Smooth muscle cell (in vitro differentiated cells): ENCODE measurements around the gene C1orf159. TPM values are rescaled to one million over a fixed set of nuclear protein-coding genes. Genes with fewer than 3 reads are reported as not detected.

Experiments used
- DNase-seq: peaks from one replicate; lab custom pipeline; 2025; ENCODE audit not compliant: unreplicated experiment; lab: John Stamatoyannopoulos, UW
- H2AFZ ChIP-seq: fragments of 200-600 bp; sonication (generic); 2 replicates; pipeline ENCODE4 v1.6.0; 2016; ENCODE audit warnings: antibody characterized with exemption, low read depth, mild to moderate bottlenecking
- H3F3A ChIP-seq: fragments of 200-600 bp; sonication (generic); 2 replicates; pipeline ENCODE4 v1.6.0; 2017; ENCODE audit warnings: antibody characterized with exemption, low read depth
- H3K27ac ChIP-seq: fragments of 200-600 bp; sonication (generic); 2 replicates; pipeline ENCODE4 v1.5.1; 2016; ENCODE audit warnings: low read depth, mild to moderate bottlenecking
- H3K27me3 ChIP-seq: fragments of 200-600 bp; sonication (generic); 2 replicates; pipeline ENCODE4 v1.6.1; 2016; ENCODE audit warnings: low read depth, mild to moderate bottlenecking
- H3K36me3 ChIP-seq: fragments of 200-600 bp; sonication (generic); 2 replicates; pipeline ENCODE4 v1.5.1; 2016; ENCODE audit warnings: low read depth
- H3K4me1 ChIP-seq: fragments of 200-600 bp; sonication (generic); 2 replicates; pipeline ENCODE4 v1.5.1; 2016; ENCODE audit warnings: low read depth
- H3K4me2 ChIP-seq: fragments of 200-600 bp; sonication (generic); 2 replicates; pipeline ENCODE4 v1.6.0; 2016; ENCODE audit warnings: mild to moderate bottlenecking
- H3K4me3 ChIP-seq: fragments of 200-600 bp; sonication (generic); 2 replicates; pipeline ENCODE4 v1.5.1; 2016; ENCODE audit warnings: mild to moderate bottlenecking
- H3K79me2 ChIP-seq: fragments of 200-600 bp; sonication (generic); 2 replicates; pipeline ENCODE4 v1.6.0; 2016; ENCODE audit warnings: low read depth, mild to moderate bottlenecking
- H3K9ac ChIP-seq: fragments of 200-600 bp; sonication (generic); 2 replicates; pipeline ENCODE4 v1.6.0; 2016; ENCODE audit warnings: low read depth
- H3K9me3 ChIP-seq: fragments of 200-600 bp; sonication (generic); replicated peaks from 2 replicates; pipeline ENCODE4 v1.5.1; 2016; ENCODE audit warnings: low read depth
- H4K20me1 ChIP-seq: fragments of 200-600 bp; sonication (generic); 2 replicates; pipeline ENCODE4 v1.6.0; 2016; ENCODE audit warnings: low read depth
- WGBS: methylation state at CpG from one replicate; pipeline ENCODE4 v1.1.7; 2016; ENCODE audit warnings: low lambda C conversion rate; 5-methylcytosine and 5-hydroxymethylcytosine counted together
- polyA plus RNA-seq: library from polyadenylated mRNA; unstranded; fragments of >200 nt; fragmentation: Nextera tagmentation; extraction: Ambion mirVana; gene quantifications from 2 replicates; pipeline ENCODE4 v1.2.1, GENCODE V29; 2016
- total RNA-seq: library from RNA; depleted of rRNA; stranded (reverse); fragments of >200 nt; gene quantifications from 2 replicates; pipeline ENCODE4 v1.2.3, GENCODE V29; 2014
- TF ChIP-seq, protein P1 (sequence below): fragments of 200-600 bp; sonication (generic); IDR thresholded peaks from 2 replicates; pipeline ENCODE4 v1.5.1; 2017; ENCODE audit warnings: borderline replicate concordance, mild to moderate bottlenecking, antibody characterized with exemption; ENCODE audit not compliant: insufficient read depth, poor library complexity, severe bottlenecking

The C1orf159 gene
- total and polyA plus RNA-seq, 2 experiments from 2014 or later: 20.2 to 24.5 TPM

DNA sequence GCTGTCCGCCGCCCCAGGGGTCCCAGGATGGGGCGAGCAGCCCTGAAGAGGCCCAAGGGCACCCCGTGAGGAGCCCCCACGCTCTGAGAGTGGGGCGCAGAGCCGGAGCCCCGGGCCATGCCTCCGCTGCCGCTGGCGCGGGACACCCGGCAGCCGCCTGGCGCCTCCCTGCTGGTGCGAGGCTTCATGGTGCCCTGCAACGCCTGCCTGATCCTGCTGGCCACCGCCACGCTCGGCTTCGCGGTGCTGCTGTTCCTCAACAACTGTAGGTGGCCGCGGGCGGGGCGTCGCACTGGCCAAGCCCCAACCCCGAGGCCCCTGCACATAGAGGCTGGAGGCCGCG is 81.5 kb downstream of the C1orf159 start:
- H3K27me3 ChIP-seq: peaks cover 14% of the 10 kb centered on the region
- no peaks in the 10 kb centered on the region for H3K79me2 ChIP-seq
- no peaks in the 10 kb centered on the region for H3F3A ChIP-seq
- DNase-seq: no peak
- H4K20me1 ChIP-seq: peaks cover 75% of the 10 kb centered on the region
- H3K9ac ChIP-seq: no peak overlapping the region
- H3K36me3 ChIP-seq: no peaks in the 10 kb centered on the region
- 60% methylated on average over 25 of the region's 30 CpGs for WGBS
- peaks cover 7% of the 10 kb centered on the region for H3K4me1 ChIP-seq
- no peak overlapping the region for H2AFZ ChIP-seq
- no peak overlapping the region for H3K4me3 ChIP-seq
- H3K9me3 ChIP-seq: no peaks in the 10 kb centered on the region
- no peak overlapping the region for H3K27ac ChIP-seq
- H3K4me2 ChIP-seq: peak overlapping the region; percentile 96
- TF ChIP-seq, protein P1, sequence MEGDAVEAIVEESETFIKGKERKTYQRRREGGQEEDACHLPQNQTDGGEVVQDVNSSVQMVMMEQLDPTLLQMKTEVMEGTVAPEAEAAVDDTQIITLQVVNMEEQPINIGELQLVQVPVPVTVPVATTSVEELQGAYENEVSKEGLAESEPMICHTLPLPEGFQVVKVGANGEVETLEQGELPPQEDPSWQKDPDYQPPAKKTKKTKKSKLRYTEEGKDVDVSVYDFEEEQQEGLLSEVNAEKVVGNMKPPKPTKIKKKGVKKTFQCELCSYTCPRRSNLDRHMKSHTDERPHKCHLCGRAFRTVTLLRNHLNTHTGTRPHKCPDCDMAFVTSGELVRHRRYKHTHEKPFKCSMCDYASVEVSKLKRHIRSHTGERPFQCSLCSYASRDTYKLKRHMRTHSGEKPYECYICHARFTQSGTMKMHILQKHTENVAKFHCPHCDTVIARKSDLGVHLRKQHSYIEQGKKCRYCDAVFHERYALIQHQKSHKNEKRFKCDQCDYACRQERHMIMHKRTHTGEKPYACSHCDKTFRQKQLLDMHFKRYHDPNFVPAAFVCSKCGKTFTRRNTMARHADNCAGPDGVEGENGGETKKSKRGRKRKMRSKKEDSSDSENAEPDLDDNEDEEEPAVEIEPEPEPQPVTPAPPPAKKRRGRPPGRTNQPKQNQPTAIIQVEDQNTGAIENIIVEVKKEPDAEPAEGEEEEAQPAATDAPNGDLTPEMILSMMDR: no peak

DNA sequence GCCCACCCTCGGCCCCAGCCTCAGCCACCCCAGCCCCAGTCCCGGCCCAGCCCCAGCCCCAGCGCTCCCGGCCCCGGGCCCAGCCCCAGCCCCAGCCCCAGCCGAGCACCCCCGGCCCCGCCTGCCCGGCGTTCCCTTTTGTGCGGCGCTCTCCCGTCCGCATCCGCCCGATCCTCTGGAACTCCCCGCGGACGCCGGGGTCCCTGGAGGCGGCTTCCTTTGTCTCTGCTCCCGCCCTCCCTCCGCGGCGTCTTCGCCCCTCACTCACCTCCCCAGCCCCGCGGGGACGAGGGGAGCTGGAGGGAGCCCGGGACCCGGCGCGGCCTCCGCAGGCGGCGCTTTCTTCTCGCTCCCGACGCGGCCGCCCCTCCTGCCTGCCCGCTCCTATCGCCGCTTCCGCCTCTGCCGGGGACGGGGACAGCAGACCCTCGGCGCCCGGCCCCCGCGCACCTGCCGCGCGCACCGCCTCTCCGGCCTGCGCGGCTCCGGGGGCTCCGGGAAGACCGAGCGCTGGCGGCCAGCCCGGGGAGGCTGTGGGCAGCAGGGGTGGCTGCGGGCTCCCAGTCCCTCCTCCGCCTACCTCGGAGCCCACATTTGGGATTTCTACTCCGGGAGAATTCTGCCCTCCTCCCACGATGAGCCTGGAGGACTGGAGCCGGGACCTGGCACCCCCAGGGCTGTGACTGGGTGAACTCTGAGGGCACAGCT is 82.0 kb downstream of the C1orf159 start:
- Histone ChIP-seq H3K36me3 (no peaks in the 10 kb centered on the region), H3K9me3 (no peaks in the 10 kb centered on the region), H3F3A (no peaks in the 10 kb centered on the region), H4K20me1 (peaks cover 70% of the 10 kb centered on the region), H2AFZ (no peak overlapping the region), H3K27ac (no peak overlapping the region), H3K9ac (no peak overlapping the region), H3K27me3 (peaks cover 14% of the 10 kb centered on the region), H3K4me1 (peaks cover 7% of the 10 kb centered on the region), H3K79me2 (no peaks in the 10 kb centered on the region), H3K4me2 (peak overlapping the region; percentile 96), H3K4me3 (peak overlapping the region; percentile 59)
- 3% methylated on average over 42 of the region's 71 CpGs for WGBS
- TF ChIP-seq, protein P1: no peak
- no peak for DNase-seq

DNA sequence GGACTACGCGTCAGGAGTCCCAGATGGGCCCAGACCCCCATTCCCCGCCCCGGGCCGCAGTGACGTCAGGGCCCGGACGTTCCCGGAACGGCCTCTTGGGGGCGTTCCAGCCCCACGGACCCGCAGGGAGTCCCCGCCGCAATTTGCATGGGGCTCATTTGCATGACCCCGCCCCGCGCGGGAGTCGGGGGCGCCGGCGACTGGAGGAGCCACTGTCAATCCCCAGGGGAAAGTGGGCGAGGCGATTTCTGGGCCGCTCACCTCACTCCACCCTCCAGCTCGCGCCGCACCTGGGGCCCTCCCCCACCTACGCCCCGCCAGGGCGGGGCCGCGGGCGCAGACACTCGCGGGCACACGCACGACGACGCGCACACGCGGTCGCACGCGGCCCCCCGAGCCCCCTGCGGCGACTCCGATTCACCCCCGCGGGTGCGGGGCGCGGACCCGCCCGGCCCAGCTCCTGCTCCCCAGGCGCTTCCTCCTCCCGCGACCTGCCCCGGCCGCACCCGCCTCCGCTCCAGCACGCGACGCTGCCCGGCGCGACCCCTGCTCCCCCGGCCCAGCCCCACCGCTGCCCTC is 82.8 kb downstream of the C1orf159 start:
- Histone ChIP-seq H3K4me1 (peaks cover 7% of the 10 kb centered on the region), H3K4me3 (peak overlapping the region; percentile 59), H3K27ac (no peak overlapping the region), H3K4me2 (peak overlapping the region; percentile 96), H3F3A (no peaks in the 10 kb centered on the region), H3K27me3 (peaks cover 11% of the 10 kb centered on the region), H3K36me3 (no peaks in the 10 kb centered on the region), H3K79me2 (no peaks in the 10 kb centered on the region), H3K9ac (no peak overlapping the region), H3K9me3 (no peaks in the 10 kb centered on the region), H2AFZ (no peak overlapping the region), H4K20me1 (peaks cover 62% of the 10 kb centered on the region)
- peak; percentile 72 for DNase-seq
- WGBS: 2% methylated on average over 15 of the region's 73 CpGs
- TF ChIP-seq, protein P1: peak; percentile 68
